Stimulated activated CD8-positive, alpha-beta memory T cell treated with anti-CD3 and anti-CD28 coated beads, Interleukin-7, amount 100 ng/mL, for 24 hours (primary cell): Measurements from ENCODE around the gene MLIP.
"Not testable (repeated sequence)": the region's sequence is repeated elsewhere in the genome, so short reads cannot be mapped to it uniquely, and the experiment has no call there.

Experiments
- DNase-seq: peaks from one replicate; pipeline ENCODE4 v3.0.0-alpha.2; 2020; ENCODE audit warnings: low read depth

Gene MLIP

GRCh38 chr6:54234539-54234938 lies 123.3 kb downstream of the MLIP start:
- no peak for DNase-seq

DNA sequence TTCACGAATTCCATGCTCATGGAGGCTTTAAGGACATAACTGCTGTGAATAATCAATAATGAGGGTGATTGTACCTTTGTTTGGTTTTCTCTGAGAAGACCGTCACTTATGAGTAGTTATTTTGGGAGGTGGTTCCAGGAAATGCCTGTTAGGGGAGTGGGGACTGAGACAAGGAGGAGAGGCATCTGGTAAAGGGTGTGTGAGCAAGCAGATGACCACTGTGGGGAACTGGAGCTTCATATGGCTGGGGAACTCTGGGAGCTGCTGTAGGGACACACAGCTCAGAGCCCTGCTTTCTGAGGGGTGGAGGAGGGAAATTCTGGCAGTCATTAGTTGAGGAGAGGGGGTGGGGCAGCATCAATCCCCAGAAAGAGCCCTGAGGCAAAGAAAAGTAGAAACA lies 125.7 kb downstream of the MLIP start:
- no peak for DNase-seq

DNA sequence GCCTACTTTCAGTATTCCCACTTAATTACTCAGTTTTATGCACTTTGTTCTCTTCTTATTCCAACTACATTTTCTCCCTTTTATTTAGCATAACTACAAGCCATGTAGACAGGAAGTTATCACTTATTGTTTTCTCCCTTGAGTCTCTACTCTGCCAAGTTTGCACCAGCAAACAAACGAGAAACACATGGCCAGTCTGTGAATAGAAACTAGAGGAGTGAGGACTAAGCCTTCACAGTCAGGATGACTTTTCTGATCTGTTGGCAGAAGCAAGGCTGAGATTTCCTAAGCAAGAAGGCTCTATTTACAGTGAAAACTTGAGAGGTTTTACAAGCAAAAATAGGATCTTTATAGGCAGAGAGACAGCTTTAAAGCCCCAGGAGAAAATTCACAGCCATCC lies 127.2 kb downstream of the MLIP start:
- DNase-seq = no peak

DNA sequence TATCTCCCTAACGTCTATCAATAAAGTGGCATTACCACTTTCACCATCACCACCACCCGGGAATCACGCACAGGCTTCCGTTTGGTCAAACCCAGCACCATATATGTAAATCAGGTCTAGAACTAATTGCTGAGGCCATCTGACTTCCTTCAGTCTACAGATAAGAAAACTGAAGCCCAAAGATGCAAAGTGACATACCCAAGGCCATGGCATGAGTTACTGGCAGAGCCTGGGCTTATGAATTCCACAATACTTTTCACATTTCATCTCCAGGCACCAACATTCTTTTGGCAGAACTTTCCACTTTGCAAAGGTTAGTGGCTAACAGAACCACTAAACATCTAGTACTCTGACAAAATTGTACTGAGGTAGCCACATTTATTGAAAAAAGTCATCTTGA lies 132.5 kb downstream of the MLIP start:
- no peak for DNase-seq

- no peak for DNase-seq
Measured at GRCh38 chr6:54244430-54244829, 133.2 kb downstream of the MLIP start.

- DNase-seq = no peak
Measured at GRCh38 chr6:54245265-54245664, 134.0 kb downstream of the MLIP start.

- no peak for DNase-seq
Measured at GRCh38 chr6:54248319-54248718, 137.1 kb downstream of the MLIP start.

DNA sequence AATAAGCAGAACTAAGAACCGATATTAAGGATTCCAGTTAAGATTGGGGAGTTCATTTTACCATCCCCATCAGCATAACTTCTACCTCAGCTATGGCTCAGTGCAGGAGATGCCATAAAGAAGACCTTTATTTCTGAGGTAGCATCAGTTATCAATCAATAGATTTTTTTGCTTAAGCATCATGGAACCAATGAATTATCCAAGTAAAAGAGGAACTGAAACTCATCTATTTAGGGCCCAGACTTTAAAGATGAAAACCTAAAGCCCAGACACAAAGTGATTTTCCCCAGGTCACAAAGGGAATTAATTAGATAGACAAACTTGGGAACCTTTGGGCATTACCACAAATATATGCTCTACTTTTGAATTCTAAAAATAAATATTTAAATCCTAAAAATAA lies 137.8 kb downstream of the MLIP start:
- no peak for DNase-seq

DNA sequence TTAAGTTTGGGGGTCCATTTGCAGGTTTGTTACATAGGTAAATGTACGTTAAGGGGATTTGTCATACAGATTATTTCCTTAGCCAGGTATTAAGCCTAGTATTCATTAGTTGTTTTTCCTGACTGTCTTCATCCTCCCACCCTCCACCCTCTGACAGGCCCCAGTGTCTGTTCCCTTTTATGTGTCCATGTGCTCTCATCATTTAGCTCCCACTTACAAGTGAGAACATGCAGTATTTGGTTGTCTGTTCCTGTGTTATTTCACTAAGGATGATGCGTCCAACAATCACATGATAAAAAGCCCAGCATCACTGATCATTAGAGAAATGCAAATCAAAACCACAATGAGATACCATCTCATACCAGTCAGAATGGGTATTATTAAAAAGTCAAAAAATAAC lies 138.6 kb downstream of the MLIP start:
- not testable (repeated sequence) for DNase-seq

DNA sequence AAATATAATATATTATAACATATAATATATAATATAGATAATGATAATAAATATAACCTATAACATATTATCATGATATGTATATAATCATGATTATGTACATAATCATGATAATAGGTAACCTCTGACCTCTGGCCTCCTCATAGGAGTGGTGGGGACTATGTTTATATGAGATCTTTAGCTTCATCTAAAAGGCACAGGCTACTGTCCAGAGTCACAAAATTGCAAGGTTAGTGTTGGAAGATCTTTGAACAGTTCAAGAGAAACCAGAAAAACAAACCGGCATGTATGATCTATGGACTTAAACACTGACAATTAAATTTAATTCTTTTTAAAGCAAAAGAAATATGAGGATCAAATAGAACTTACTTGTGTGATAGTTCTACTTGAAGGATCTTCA lies 141.3 kb downstream of the MLIP start:
- DNase-seq = no peak

- DNase-seq = no peak
Measured at GRCh38 chr6:54252916-54253315, 141.7 kb downstream of the MLIP start.

DNA sequence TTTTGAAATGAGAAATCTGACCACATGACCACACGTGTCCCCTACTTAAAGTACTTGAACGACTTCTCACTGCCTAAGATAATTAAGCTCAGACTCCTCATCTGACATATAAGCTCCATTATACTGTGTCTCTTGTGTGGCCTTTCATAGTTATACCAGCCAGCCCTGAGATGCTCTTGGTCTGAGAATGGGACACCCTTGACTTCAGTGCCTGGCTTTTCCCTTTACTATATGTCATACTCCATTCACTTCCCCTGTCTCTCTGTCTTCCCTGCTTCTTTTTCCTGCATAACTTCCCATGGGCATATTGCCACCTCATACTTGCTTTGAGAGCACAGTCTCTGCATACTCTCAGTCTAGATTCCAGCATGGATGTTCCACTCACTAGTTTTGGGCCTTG lies 143.6 kb downstream of the MLIP start:
- no peak for DNase-seq

GRCh38 chr6:54255886-54256285 lies 144.6 kb downstream of the MLIP start:
- no peak for DNase-seq

DNA sequence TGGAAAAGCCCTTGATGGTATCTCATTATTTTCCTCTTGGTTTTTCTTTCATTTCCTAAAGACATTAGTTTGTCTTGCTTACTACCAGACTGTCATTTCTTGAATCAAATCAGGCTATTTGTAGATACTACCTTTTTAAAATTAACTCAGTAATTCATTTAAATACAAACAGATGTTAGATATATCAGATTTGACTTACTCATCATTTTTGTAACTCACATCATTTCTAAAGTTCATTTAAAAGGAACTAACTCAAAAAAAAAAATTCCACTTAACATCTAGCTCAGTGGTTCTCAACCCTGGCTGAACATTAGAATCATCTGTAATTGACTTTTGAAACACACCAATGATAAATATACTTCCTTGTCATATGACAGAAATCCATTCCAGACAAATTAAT lies 148.8 kb downstream of the MLIP start:
- DNase-seq = no peak

DNA sequence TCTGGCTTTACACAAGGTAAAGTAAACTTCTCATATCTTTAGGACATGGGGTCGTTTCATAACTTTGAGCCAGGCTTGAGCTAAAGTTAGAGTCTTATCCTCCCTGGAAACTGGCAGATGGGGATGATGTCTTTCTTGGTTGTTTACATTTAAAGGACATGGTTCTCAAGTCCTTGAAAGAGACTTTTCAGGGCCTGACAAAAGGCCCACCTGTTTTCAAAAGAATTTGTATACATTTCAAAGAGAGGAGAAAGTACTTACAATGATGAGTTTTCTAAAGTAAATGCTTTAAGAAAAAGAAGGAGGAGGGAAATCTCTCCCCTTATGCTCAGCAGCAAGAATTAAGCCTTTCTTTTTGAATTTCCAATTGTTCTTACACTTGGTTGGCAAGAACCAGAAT lies 151.3 kb downstream of the MLIP start:
- DNase-seq = no peak

- DNase-seq = no peak
Measured at GRCh38 chr6:54262971-54263370, 151.7 kb downstream of the MLIP start.

GRCh38 chr6:54264581-54265272 lies 153.5 kb downstream of the MLIP start:
- DNase-seq = no peak

GRCh38 chr6:54266400-54266923 lies 155.2 kb downstream of the MLIP start:
- no peak for DNase-seq

- no peak for DNase-seq
Measured at GRCh38 chr6:54267798-54268197, 156.6 kb downstream of the MLIP start.

- DNase-seq = no peak
Measured at GRCh38 chr6:54273214-54273820, 162.1 kb downstream of the MLIP start.

DNA sequence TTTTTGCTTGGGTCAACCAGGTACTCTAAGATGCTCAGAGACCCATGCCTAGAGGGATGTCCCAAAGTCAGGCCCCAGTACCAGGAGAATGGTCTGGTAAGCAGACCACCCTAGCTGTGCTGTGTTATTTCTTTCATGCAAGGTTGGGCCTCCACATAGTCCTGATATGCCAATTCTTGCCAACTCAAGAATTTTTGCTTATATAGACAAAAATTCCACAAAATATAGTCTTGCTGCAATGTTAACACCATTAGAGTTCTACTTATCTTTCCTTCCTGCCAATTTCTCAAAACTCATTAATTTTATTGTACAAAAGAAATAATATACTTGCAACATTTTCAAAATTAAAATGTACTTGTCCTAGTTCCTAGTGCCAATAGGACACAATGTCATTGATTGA lies 163.1 kb downstream of the MLIP start:
- no peak for DNase-seq

- no peak for DNase-seq
Measured at GRCh38 chr6:54282186-54282585, 170.9 kb downstream of the MLIP start.

- no peak for DNase-seq
Measured at GRCh38 chr6:54284161-54284860, 173.1 kb downstream of the MLIP start.
